Dendritic cell treated with granulocyte-macrophage colony-stimulating factor and Interleukin-4, amounts not matched to agents 40 ng/mL and 50 ng/mL, for 4 days (primary cell): Measurements from ENCODE around the gene PCBP4.
"Not testable (repeated sequence)": the region's sequence is repeated elsewhere in the genome, so short reads cannot be mapped to it uniquely, and the experiment has no call there.

ENCODE experiments used
- H3K27ac Mint-ChIP-seq: one replicate; pipeline ENCODE4 v1.8.0; 2022; ENCODE audit warnings: mild to moderate bottlenecking, mixed read lengths
- H3K27me3 Mint-ChIP-seq: one replicate; pipeline ENCODE4 v1.8.0; 2022; ENCODE audit warnings: mild to moderate bottlenecking, mixed read lengths
- H3K36me3 Mint-ChIP-seq: one replicate; pipeline ENCODE4 v1.8.0; 2022; ENCODE audit warnings: low read depth, mixed read lengths
- H3K4me1 Mint-ChIP-seq: one replicate; pipeline ENCODE4 v1.8.0; 2022; ENCODE audit warnings: low read depth, mixed read lengths
- H3K4me3 Mint-ChIP-seq: one replicate; pipeline ENCODE4 v1.8.0; 2022; ENCODE audit warnings: mild to moderate bottlenecking, moderate library complexity, mixed read lengths
- H3K9me3 Mint-ChIP-seq: one replicate; pipeline ENCODE4 v1.8.0; 2022; ENCODE audit warnings: mixed read lengths
- intact Hi-C: fragments of 100-400 bp; cut with micrococcal nuclease; formaldehyde crosslinking; loops from one replicate; pipeline ENCODE4 v1.15.0; 2022

The PCBP4 gene

DNA sequence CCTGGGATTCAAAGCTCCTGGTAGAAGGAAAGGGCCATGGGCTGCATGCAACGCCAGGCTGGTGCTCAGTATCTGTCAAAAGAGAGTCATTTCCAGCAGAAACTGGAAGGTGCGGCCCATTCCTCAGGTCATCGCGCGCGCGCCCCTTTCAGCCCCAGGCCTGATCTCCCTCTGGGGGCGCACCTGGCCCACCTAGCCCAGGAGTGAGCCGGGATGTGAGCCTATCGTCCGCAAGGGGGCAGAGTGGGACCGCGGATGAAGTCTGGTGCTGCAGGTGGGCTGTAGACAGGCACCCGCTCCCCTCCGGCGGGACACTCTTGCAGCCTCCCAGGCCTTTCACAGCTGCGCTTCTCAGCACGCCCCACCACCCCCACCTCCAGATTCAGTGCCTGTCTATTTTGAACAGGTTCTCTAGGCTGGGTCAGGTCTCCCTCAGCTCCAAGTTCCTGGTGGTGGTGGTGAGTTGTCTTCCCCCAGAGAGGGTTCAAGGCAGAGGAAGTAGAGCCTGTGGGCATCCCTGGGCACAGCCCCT is 34.3 kb upstream of the PCBP4 start:
- no peak overlapping the region for H3K4me3 Mint-ChIP-seq
- no peak overlapping the region for H3K27ac Mint-ChIP-seq
- H3K9me3 Mint-ChIP-seq = no peaks in the 10 kb centered on the region
- intact Hi-C loops = loop anchor here (1.0 to 5.0 kb wide), 2 partner anchors 51 to 143 kb away; no protein-coding TSS in a partner anchor
- H3K27me3 Mint-ChIP-seq = peaks cover 15% of the 10 kb centered on the region
- H3K36me3 Mint-ChIP-seq = no peaks in the 10 kb centered on the region
- peaks cover 23% of the 10 kb centered on the region for H3K4me1 Mint-ChIP-seq

- Mint-ChIP-seq H3K36me3 (peaks cover 11% of the 10 kb centered on the region), H3K27ac (no peak overlapping the region), H3K4me3 (no peak overlapping the region), H3K9me3 (no peaks in the 10 kb centered on the region), H3K4me1 (peaks cover 10% of the 10 kb centered on the region), H3K27me3 (peaks cover 15% of the 10 kb centered on the region)
- intact Hi-C loops = loop anchor here (5.0 kb wide), 1 partner anchor 52 kb away; no protein-coding TSS in a partner anchor
Measured at GRCh38 chr3:51999846-52000245, 32.6 kb upstream of the PCBP4 start.

DNA sequence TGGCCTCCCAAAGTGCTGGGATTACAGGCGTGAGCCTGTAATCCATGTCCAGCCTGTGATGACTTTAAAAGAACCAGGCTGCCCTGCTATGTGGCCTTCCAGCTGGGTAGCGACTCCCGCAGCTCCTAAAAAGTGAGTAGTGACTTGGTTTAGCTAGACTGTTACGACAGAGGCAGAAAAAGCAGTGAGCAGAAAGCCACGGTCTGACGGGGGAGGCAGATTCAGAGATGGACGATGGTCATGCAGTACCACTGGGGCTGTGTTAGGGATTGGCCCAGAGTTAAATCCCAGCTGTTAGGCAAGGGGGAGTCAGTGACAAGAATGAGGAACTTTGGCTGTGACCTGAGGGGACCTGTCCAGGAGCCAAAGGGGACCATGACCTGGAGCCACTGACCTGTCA is 31.5 kb upstream of the PCBP4 start:
- peaks cover 21% of the 10 kb centered on the region for H3K36me3 Mint-ChIP-seq
- no peak overlapping the region for H3K4me3 Mint-ChIP-seq
- no peaks in the 10 kb centered on the region for H3K9me3 Mint-ChIP-seq
- intact Hi-C loops = no loop called here
- H3K27ac Mint-ChIP-seq = no peak overlapping the region
- peaks cover 15% of the 10 kb centered on the region for H3K27me3 Mint-ChIP-seq
- H3K4me1 Mint-ChIP-seq = peaks cover 21% of the 10 kb centered on the region

DNA sequence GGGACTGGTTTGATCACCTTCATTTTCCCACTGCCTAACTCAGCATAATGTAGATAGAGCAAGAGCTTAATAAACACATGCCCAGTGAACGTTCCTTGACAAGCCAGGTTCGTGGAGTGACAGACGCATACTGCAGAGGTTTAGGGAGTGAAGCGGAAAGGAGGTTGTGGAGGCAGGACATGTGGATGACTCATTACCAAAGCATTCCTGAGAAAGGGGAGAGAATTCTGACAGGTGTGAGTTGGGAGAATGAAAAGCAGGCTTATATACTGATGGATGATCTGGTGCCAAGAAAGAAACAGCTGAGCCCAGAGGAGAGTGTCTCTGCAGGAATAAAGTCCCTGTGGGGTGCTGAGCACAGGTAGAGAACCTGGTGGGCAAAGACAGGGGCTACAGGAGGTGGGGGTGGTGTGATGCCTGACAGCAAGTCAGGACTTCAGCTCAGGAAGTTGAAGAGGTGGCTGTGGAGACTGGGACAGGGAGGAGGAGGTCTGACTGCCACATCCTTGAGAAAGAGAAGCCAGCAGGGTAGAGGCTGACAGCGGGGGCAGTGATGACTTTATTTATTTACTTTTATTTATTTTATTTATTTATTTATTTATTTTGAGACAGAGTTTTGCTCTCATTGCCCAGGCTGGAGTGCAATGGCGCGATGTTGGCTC is 30.8 kb upstream of the PCBP4 start:
- Mint-ChIP-seq H3K27me3 (peaks cover 13% of the 10 kb centered on the region), H3K9me3 (no peaks in the 10 kb centered on the region), H3K4me1 (peaks cover 26% of the 10 kb centered on the region), H3K4me3 (no peak overlapping the region), H3K27ac (no peak overlapping the region), H3K36me3 (peaks cover 28% of the 10 kb centered on the region)
- intact Hi-C loops = no loop called here

- Mint-ChIP-seq H3K36me3 (peaks cover 37% of the 10 kb centered on the region), H3K9me3 (no peaks in the 10 kb centered on the region), H3K4me3 (no peak overlapping the region), H3K4me1 (peaks cover 26% of the 10 kb centered on the region), H3K27me3 (peaks cover 11% of the 10 kb centered on the region), H3K27ac (no peak overlapping the region)
- intact Hi-C loops = no loop called here
Measured at GRCh38 chr3:51997172-51997571, 29.9 kb upstream of the PCBP4 start.

- intact Hi-C loops = loop anchor here (1.0 kb wide), 1 partner anchor 53 kb away; the partner anchor contains the start of gene PARP3
Measured at GRCh38 chr3:51995346-51996163, 28.3 kb upstream of the PCBP4 start, which contains the start of gene RPL29. Gene RPL29 (minus strand): TSS chr3:51995895. CDS start chr3:51995461, 434 bp downstream.

GRCh38 chr3:51994530-51994929 is 27.3 kb upstream of the PCBP4 start:
- H3K9me3 Mint-ChIP-seq = no peaks in the 10 kb centered on the region
- H3K4me3 Mint-ChIP-seq = peak overlapping the region; percentile 99
- peaks cover 24% of the 10 kb centered on the region for H3K4me1 Mint-ChIP-seq
- peaks cover 9% of the 10 kb centered on the region for H3K27me3 Mint-ChIP-seq
- intact Hi-C loops = no loop called here
- peaks cover 54% of the 10 kb centered on the region for H3K36me3 Mint-ChIP-seq
- H3K27ac Mint-ChIP-seq = peak overlapping the region; percentile 92

More at GRCh38 chr3:51995346-51996163, 28.3 kb upstream of the PCBP4 start, which contains the start of gene RPL29:
- H3K4me3 Mint-ChIP-seq = peak within 1 kb of the TSS; percentile 99
- H3K4me1 Mint-ChIP-seq = peaks cover 24% of the 10 kb centered on the region
- H3K27ac Mint-ChIP-seq = peak within 1 kb of the TSS; percentile 92
- peaks cover 54% of the 10 kb centered on the region for H3K36me3 Mint-ChIP-seq
- H3K9me3 Mint-ChIP-seq = no peaks in the 10 kb centered on the region
- H3K27me3 Mint-ChIP-seq = peaks cover 9% of the 10 kb centered on the region

DNA sequence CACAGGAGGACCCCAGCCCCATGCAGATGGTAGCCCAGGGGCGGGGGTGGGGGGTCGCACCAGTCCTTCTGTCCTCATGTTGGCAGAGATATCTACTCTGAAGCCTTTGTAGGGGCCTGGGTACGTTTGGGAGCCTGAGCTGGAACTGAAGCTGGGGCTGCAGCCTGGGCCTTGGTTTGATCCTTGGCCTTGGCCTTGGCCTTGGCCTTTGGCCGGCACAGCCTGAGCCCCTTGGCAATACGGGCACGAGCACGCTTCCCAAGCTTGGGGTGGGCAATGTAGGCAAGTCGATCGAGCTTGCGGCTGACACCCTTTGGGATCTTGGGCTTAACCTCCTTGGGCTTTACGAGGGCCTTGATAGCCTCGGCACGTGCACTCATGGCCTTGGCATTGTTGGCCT is 26.4 kb upstream of the PCBP4 start:
- H3K27me3 Mint-ChIP-seq, H3K4me3 Mint-ChIP-seq, H3K27ac Mint-ChIP-seq, H3K9me3 Mint-ChIP-seq, intact Hi-C loops: not testable (repeated sequence)
- Mint-ChIP-seq H3K36me3 (peaks cover 60% of the 10 kb centered on the region), H3K4me1 (peaks cover 24% of the 10 kb centered on the region)

GRCh38 chr3:51992017-51992682 is 24.9 kb upstream of the PCBP4 start:
- intact Hi-C loops = no loop called here
- Mint-ChIP-seq H3K4me1 (peaks cover 24% of the 10 kb centered on the region), H3K4me3 (no peak overlapping the region), H3K9me3 (no peaks in the 10 kb centered on the region), H3K27me3 (peaks cover 2% of the 10 kb centered on the region), H3K27ac (no peak overlapping the region), H3K36me3 (peaks cover 66% of the 10 kb centered on the region)

DNA sequence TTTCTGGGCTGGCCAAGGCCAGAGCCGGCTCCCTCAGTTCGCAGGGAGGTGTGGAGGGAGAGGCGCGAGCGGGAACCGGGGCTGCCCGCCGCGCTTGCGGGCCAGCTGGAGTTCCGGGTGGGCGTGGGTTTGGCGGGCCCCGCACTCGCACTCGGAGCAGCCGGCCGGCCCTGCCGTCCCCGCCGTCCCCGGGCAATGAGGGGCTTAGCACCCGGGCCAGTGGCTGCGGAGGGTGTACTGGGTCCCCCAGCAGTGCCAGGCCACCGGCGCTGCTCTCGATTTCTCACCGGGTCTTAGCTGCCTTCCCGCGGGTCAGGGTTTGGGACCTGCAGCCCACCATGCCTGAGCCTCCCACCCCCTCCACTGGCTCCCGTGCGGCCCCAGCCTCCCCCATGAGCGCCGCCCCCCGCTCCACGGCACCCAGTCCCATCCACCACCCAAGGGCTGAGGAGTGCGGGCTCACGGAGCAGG is 23.3 kb upstream of the PCBP4 start:
- H3K9me3 Mint-ChIP-seq, H3K4me3 Mint-ChIP-seq, H3K27ac Mint-ChIP-seq, H3K27me3 Mint-ChIP-seq, intact Hi-C loops: not testable (repeated sequence)
- H3K4me1 Mint-ChIP-seq = peaks cover 27% of the 10 kb centered on the region
- peaks cover 62% of the 10 kb centered on the region for H3K36me3 Mint-ChIP-seq

- Mint-ChIP-seq H3K36me3 (peaks cover 42% of the 10 kb centered on the region), H3K9me3 (no peaks in the 10 kb centered on the region), H3K4me3 (no peak overlapping the region), H3K27ac (no peak overlapping the region), H3K27me3 (no peaks in the 10 kb centered on the region), H3K4me1 (peaks cover 28% of the 10 kb centered on the region)
- intact Hi-C loops = no loop called here
Measured at GRCh38 chr3:51988286-51989146, 21.3 kb upstream of the PCBP4 start.

DNA sequence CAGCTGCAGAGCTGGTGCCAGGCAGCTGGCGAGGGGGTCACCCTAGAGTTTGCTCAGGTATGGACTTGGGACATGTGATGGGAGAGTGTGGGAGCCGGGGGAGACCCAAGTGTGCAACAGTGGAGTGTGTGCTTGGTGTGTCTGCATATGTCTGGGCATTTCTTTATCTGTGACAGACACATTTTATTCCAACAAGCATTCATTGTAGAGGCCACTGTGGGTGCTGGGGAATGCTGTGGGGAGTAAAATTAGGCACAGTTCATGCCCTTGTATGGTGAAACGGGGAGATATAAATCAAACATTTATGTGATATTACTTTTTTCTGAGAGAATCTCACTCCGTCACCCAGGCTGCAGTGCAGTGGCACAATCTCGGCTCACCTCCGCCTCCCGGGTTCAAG is 20.3 kb upstream of the PCBP4 start:
- Mint-ChIP-seq H3K9me3 (no peaks in the 10 kb centered on the region), H3K4me1 (peaks cover 33% of the 10 kb centered on the region), H3K27me3 (no peaks in the 10 kb centered on the region), H3K27ac (no peak overlapping the region), H3K4me3 (no peak overlapping the region), H3K36me3 (peaks cover 39% of the 10 kb centered on the region)
- intact Hi-C loops = no loop called here
